ENCODE measurements around the gene GIMAP7.
A peak's percentile ranks its signal among the peaks of the same experiment; 100 is the strongest.
"Not testable (repeated sequence)": the region's sequence is repeated elsewhere in the genome, so short reads cannot be mapped to it uniquely, and the experiment has no call there.

GIMAP7 gene

DNA sequence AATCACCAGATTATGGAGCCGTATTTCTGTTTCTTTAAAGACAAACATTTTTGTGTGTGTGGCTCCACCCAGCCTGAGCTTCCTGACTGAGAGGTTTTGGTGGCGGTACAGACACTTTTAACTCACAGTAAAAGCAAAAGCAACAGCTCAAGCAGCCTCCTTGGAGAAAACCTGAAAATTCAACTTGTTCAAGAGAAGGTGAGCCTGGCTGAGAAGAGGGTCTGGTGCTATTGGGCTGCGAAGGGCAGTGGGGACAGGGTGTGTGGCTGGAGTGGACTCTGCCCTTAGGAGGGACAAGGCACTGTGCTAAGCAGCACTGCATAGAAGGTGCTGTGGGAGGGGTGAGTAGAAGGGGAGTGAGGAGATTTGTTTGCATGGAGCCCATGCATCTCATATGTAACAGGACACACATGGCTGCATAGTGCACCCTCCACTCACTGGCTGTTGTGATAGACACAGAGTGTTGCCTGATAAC is at the start of gene GIMAP7:
Gene GIMAP7, plus strand, starts transcription at position 125 of the 475 bp plus-strand sequence. CDS start 5,103 bp downstream, outside the sequence.
- DNase-seq (ENCODE audit: low read depth in 2 of 2) = peak in 1 of 2 donors; percentile 41

DNA sequence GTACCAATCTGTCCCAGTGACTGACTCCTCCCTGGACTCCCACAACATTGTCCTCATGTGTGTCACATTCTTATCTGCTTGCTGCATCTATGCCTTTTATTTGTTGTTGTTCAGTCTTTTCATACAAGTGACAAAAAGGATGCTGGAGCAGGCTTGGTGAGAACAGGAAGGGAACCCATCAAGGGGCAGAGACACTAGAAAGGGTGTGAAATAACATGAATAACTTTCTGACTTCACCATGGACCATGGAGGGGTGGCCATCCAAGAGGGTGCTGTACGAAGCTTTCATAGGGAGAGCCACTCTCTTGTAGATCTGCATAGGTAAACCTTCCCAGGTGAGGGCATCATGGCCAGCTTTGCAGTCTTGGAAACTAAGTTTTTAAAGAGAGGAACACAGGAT is 49.7 kb upstream of the GIMAP7 start:
- no peak for DNase-seq (ENCODE audit: low read depth in 2 of 2)

DNA sequence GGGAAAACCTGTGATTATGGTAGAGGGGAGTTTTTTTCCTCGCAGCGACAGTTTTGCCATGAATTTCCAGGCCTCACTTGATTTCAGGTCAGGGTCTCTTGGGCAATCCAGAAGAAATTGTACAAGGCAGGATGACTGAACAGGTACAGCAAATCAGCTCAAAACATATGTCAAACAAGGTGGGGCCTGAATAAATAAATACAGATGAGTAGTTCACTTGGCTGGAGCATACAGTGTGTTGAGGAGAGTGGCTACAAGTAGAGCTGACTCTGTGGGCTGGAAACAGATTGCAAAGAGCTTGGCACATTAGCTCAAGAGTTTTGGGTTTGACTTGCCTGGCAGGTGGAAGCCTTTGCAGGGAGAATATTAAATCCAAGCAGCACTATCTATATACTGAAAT is 49.3 kb upstream of the GIMAP7 start:
- no peak for DNase-seq (ENCODE audit: low read depth in 2 of 2)

DNA sequence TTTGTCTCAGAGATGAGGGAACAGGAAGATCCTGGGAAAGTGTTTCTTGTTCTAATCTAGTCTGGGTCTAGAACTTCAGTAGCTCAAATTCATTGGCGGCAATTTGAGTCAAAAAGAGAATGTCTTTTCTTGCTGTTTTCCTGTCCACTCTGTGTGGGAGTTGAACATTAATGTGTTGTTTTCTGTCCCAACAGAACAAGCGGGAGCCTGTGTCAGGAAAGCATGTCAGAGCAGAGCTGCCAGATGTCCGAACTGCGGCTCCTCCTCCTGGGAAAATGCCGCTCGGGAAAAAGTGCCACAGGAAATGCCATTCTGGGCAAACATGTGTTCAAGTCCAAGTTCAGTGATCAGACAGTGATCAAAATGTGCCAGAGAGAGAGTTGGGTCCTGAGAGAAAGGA is 48.2 kb upstream of the GIMAP7 start:
- DNase-seq (ENCODE audit: low read depth in 2 of 2) = no peak

DNA sequence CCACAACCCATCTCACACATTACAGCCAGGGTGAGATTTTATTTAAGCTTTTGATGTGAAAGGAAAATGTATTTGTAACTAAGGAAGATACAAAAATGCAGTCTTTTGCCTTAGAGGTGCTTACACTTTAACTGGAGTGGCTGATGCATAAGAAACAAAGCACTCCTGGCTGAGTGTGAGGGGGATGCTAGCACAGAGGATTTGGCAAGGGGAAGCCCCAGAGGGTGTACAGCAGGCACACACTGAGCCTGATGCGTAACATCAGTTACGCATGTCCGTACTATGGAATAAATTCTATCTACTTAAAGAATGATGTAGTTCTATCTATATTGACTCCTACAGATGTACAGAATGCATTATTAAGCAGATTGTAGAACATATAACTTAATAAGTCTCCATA is 46.4 kb upstream of the GIMAP7 start:
- DNase-seq (ENCODE audit: low read depth in 2 of 2) = no peak

DNA sequence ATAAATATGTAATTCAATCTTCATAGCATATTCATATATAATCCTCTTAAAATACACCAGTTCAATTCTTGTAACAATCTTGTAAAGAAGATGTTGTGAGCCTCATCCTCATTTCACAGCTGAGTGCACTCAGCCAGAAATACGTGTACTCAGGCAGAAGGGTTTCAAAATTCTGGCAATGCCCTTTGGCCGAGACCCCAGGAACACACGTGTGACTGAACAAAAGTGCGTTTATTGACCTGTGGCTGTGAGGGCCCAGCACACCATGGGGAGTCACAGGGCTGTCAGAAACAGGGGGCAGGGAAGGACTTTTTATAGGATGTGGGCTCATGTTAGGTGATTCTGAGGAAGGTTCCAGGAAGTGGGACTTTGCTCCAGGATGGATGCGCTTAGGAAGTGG is 42.8 kb upstream of the GIMAP7 start:
- no peak for DNase-seq (ENCODE audit: low read depth in 2 of 2)

DNA sequence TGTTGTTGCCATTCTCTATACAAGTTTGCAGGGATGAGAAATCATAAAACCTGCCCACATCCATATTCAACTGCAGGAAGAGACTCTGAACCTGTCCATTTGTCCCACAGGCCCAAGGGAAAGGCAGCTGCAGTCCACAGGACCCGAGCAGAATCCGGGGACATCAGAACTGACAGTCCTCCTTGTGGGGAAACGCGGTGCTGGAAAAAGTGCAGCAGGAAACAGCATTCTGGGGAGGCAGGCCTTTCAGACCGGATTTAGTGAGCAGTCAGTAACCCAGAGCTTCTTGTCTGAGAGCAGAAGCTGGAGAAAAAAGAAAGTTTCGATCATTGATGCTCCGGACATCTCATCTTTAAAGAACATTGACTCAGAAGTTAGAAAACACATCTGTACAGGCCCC is 40.8 kb upstream of the GIMAP7 start:
- no peak for DNase-seq (ENCODE audit: low read depth in 2 of 2)

DNA sequence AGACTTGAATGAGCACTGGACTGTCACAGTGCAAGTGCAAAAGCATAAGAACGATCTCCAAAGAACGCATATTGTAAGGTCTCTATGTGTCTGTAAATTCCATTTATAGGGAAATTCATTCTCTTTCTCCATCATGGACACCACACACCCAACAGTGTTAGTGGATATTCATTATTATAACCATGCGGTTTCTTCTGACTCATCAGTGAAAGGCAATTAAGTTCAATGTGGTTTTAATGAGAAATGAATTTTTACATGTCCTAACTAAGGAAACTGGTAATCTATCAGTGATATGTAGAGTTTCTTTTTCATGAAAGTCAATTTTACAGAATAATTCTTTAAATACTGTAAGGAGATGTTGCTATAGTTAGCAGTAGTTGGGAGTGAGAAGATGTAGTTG is 38.4 kb upstream of the GIMAP7 start:
- DNase-seq (ENCODE audit: low read depth in 2 of 2) = no peak

DNA sequence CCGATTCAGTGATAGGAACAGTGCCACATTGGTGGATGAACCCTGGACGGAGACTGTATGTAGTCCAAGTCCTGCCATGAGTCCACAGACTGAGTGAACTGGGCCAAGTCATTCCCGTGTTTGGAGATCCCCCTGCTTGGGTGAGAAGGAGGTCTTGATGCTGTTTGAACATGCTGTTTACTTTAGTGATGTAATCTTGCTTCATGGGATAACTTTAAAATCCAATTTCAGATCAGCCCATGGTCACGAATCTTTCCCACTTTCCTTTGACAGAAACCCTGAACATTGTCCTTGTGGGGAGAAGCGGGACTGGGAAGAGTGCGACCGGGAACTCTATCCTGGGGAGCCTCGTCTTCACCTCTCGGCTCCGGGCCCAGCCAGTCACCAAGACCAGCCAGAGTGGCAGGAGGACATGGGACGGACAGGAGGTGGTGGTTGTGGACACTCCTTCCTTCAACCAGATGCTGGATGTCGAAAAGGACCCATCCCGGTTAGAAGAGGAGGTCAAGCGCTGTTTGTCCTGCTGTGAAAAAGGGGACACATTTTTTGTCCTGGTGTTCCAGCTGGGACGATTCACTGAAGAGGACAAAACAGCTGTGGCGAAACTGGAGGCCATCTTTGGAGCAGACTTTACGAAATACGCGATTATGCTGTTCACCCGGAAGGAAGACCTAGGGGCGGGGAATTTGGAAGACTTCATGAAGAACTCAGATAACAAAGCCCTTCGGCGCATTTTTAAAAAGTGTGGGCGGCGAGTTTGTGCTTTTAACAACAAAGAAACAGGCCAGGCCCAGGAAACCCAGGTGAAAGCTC is 37.6 kb upstream of the GIMAP7 start:
- DNase-seq (ENCODE audit: low read depth in 2 of 2) = peak; percentile 19 to 30

DNA sequence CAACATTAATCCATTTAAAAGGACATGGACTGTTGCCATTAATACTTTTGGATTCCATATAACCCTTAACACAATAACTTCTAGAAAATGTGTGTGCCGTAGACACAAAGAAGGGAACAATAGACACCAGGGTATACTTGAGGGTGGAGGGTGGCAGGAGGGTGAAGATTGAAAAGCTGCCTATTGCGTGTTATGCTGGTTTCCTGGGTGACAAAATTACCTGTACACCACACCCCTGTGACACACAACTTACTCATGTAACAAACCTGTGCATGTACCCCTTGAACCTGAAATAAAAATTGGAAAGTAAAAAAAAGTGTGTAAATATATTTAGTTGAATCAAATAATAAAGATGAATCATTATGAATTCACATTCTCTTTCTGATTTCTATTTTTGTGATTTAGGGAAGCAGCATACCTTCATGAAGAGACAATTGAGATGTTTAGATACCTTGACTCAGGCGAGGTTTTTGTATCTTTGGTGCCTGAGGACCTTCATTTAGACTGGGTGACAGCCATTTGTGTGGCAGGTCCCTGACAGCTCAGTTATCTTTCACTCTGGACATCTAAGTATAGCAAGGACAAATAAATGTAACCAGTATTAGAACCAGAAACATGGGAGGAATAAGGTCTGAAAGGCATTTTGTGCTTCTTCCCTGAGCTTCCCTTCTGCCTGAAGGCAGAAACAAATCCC is 35.5 kb upstream of the GIMAP7 start:
- no peak for DNase-seq (ENCODE audit: low read depth in 2 of 2)

DNA sequence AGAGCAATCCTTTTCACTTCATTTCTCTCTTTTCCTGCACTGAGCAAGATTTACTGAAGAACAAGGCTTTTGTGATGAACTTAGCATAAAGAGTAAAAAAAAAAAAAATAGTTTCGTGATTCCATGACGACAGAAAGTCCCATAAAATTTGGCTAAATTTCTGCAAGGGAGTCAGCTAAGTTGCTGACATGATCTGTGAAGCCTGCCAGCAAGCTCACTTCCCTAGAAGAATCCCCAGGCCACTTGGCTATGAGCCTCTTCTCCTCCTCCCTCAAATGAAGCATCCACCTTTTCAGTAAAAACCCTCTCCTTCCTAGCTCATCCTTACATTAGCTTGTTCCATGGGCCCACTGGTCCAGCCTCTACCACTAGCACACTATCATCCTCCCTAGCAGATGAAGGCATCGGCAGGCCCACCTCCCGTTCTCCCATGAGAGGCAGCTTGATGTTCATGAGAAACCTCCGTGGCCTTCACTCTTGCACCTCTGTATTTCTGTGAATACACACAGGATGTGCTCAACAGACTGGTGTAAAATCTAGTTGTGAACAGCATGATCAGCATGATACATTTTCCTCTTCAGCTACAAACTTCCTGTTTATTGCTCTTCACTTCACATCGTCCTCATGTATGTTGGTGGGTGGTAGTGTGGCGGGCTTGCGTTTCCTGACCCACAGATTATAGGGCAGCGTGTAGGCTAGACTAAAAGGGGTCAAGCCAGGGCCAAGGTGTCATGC is 33.3 kb upstream of the GIMAP7 start:
- DNase-seq (ENCODE audit: low read depth in 2 of 2) = no peak

DNA sequence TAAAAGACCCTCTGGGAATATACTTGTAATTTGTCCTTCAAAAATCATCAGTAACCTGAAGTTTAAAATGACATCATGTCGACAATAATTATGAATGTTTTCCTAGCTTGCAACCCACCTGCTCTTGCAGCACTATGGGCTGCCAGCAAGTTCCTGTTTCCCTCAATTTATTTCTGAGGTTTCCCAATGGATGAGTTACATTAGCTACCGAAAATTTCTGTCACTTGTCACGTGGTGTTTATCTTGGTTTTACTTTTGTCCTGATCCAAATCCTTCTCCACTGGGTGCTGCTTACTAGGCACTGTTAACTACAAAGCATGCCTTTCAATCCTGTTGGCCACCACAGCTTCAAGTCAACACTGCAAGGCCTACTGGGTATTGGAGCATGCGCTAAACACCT is 32.8 kb upstream of the GIMAP7 start:
- DNase-seq (ENCODE audit: low read depth in 2 of 2) = no peak

DNA sequence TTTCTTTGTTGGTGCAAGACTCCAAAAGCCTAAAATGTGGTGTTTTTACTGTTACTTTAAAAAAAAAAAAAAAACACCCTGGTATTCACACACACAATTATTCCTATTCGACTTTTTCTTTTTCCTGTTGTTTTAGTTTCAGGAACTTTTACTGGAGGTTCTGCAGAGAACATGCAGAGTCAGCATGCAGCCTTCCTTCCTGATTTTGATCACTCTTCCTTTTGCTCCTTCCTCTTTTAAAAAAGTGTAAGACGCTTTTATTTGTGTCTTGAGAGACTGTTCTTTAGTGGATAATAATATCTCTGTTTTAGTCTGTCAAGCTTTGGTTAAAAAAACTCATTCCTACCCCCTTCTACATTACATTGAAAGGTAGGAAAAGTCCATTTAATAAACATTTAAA is 31.2 kb upstream of the GIMAP7 start:
- DNase-seq (ENCODE audit: low read depth in 2 of 2) = not testable (repeated sequence)

DNA sequence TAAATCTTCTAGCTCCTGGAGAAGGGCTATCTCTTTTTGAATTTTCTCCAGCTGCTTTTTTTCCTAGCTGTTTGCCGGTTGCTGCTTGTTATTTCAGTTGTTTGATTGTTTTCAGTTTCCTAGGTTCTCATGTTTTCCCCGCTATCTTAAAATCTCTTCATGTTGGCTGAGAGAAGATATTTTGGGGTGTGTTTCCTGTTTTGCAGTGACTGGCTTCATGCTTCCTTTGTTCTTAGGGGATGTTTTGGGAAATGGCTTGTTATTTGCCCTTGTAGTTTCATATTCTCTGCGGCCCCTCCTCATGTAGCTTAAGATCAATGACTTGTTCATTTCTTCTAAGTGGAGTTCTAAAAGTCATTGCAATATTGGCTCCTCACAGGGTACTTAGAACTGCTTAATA is 30.6 kb upstream of the GIMAP7 start:
- DNase-seq (ENCODE audit: low read depth in 2 of 2) = not testable (repeated sequence)

DNA sequence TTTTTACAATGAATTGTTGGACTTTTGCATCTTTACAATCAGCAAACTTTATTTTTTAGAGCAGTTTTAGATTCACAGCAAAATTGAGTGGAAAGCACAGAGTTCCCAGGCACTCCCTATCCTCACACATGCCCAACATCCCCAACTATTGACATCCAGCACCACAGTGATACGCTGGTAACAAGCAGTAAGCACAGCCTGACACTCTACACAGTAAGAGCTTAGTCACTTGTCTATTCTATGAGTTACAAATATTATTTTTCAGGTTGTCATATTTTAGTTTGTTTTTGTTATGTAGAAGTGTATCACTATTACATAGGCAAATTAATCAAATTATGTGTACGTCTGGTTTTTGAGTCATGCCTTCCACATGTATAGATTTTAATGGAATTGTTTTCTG is 27.0 kb upstream of the GIMAP7 start:
- DNase-seq (ENCODE audit: low read depth in 2 of 2) = no peak

DNA sequence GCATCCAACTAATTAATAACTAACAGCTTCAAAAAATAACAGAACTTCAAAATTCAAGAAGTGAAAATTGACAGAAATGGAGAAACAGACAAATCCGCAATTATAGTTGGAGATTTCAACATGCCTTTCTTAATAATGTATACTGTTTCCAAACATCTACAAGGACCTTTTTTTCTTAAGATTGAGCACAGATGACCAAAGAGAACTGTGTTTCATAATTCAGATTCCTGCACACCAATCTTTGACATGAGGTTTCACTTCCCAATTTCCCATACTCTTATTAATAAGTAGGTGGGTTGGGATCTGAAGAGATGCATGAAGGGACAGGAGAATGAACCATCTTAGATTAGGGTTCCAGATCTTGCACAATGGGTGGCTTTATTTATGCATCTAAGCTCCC is 24.9 kb upstream of the GIMAP7 start:
- no peak for DNase-seq (ENCODE audit: low read depth in 2 of 2)

DNA sequence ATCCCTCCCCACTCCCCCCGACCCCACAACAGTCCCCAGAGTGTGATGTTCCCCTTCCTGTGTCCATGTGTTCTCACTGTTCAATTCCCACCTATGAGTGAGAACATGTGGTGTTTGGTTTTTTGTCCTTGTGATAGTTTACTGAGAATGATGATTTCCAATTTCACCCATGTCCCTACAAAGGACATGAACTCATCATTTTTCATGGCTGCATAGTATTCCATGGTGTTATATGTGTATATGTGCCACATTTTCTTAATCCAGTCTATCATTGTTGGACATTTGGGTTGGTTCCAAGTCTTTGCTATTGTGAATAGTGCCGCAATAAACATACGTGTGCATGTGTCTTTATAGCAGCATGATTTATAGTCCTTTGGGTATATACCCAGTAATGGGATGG is 21.2 kb upstream of the GIMAP7 start:
- not testable (repeated sequence) for DNase-seq (ENCODE audit: low read depth in 2 of 2)

DNA sequence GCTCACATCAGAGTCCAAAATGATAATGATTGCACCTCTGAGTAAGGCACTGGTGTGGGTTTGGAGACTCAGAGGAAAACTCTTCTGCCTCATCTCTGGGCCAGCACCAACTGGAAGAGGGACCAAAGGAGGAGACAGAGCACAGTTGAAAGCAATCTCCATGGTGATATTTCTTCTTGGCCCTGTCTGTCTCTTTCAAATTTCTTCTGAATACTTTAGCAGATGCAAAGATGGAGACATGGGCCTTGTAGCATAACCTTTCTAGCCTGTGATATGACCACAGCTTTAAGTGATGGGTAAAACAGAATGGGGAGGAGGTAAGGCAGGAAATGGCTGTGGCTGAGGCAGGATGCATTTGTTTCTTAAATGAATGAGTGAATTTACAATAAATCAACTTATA is 12.2 kb upstream of the GIMAP7 start:
- DNase-seq (ENCODE audit: low read depth in 2 of 2) = no peak

DNA sequence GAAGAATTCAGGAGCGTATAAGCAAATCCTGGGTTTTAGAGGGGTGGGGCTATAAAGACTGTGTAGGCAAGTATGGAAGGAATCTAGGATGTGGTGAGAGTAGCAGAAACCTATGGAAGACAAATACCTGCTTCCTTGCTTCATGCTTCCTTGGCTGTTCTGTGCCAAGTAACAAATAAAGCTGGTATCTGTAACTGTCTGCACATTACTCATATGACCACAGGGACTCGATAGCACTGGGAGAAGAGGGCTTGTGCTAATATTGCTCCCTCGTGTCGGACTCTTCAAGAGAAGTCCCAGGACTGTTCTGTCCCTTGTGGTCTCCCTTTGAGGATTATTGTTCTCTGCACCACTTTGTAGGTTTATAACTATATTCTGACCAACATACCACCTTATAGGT is 11.5 kb upstream of the GIMAP7 start:
- no peak for DNase-seq (ENCODE audit: low read depth in 2 of 2)

DNA sequence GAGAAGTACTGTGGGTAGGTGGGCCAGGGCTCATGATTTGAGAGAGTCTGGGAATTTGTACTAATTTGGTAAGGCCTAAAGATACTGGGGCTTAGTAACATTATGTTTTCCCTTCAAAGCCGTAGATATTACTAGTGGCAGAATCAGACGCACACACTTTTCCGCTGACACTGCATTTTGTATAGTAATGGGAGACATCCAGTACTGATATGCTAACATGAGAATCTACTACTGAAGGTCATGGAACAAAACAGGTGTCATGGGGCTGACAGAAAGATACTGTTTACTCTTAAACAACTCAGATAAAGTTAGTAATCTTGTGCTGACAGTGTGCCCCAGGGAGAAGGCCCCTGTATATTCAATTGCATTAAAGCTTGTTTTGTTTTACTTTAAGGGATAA is 11.1 kb upstream of the GIMAP7 start:
- no peak for DNase-seq (ENCODE audit: low read depth in 2 of 2)

DNA sequence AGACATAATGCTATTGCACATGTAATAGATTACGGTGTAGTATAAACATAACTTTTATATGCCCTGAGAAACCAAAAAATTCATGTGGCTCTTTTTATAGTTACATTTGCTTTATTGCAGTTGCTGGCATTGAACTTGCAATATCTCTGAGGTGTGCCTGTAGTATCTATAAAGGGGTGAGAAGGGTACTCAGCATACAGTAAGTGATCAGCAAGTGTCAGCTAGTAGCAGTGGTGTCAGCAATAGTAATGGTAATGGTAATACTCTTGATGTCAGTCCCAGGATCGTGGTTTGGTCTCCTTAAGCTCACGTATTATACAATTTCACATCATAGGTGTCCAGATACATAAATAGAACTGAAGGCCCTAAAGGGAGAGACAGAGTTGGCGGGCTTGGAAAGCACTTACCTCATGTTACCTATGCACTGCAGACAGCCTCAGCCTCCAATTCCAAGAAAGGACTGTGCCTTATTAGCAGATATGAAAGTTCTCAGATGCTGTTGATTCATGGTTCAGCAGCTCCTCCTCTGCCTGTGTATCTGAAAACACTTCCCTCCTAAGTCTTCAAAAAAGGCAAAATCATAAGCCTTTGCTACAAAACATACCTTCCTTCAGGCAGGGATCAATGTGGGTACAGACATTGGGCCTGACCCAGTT is 6.6 kb upstream of the GIMAP7 start:
- no peak for DNase-seq (ENCODE audit: low read depth in 2 of 2)

DNA sequence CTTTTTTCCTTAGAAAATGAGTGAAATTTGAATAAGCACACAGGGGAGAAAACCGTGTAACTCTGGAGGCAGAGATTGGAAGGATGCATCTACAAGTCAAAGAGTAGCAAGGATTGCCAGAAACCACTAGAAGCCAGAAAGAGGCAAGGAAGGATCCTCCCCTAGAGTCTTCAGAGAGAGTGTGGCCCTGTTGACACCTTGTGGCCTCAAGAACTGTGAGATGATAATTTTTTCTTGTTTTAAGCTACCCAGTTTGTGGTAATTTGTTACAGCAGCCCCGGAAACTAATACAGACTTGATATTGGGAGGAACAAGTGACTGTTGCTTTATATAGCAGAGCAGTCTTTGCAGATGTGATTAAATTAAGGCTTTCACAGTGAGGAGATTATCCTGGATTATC is 3.6 kb upstream of the GIMAP7 start:
- DNase-seq (ENCODE audit: low read depth in 2 of 2) = no peak
